Ectodermal cell (in vitro differentiated cells): ENCODE measurements around the gene PPP1R3F.

ENCODE experiments used
- H3K27ac ChIP-seq: 2 replicates; pipeline ENCODE4 v1.7.0; 2013; ENCODE audit warnings: mild to moderate bottlenecking, low read depth, low read length; ENCODE audit not compliant: insufficient read depth, poor library complexity, severe bottlenecking
- H3K27me3 ChIP-seq: 2 replicates; pipeline ENCODE4 v1.7.0; 2013; ENCODE audit warnings: mild to moderate bottlenecking, low read length; ENCODE audit not compliant: insufficient read depth, control insufficient read depth, poor library complexity, severe bottlenecking
- H3K36me3 ChIP-seq: one replicate; pipeline ENCODE4 v1.7.0; 2013; ENCODE audit warnings: low read length; ENCODE audit not compliant: control insufficient read depth, insufficient read depth
- H3K4me1 ChIP-seq: one replicate; pipeline ENCODE4 v1.7.0; 2013; ENCODE audit warnings: low read length; ENCODE audit not compliant: control insufficient read depth, insufficient read depth
- H3K4me3 ChIP-seq: 2 replicates; pipeline ENCODE4 v1.7.0; 2013; ENCODE audit warnings: low read depth, low read length, control low read depth; ENCODE audit not compliant: insufficient read depth
- H3K9me3 ChIP-seq: 2 replicates; pipeline ENCODE4 v1.7.0; 2013; ENCODE audit warnings: mild to moderate bottlenecking, low read length, moderate library complexity; ENCODE audit not compliant: control insufficient read depth
- WGBS, 2 experiments: methylation state at CpG; one replicate each; pipeline ENCODE4 v1.1.7; 2013; ENCODE audit warnings: missing lambda C conversion rate in 2 of 2; 5-methylcytosine and 5-hydroxymethylcytosine counted together

Gene PPP1R3F

GRCh38 chrX:49272421-49272820, 2.8 kb downstream of the PPP1R3F start:
- no peaks in the 10 kb centered on the region for H3K27me3 ChIP-seq
- H3K9me3 ChIP-seq = no peaks in the 10 kb centered on the region
- no peaks in the 10 kb centered on the region for H3K36me3 ChIP-seq
- no peak overlapping the region for H3K4me3 ChIP-seq
- H3K4me1 ChIP-seq = peaks cover 12% of the 10 kb centered on the region
- 90 to 92% methylated on average over 4 to 6 of the region's 6 CpGs for WGBS, 2 experiments
- no peak overlapping the region for H3K27ac ChIP-seq

- Histone ChIP-seq H3K27me3 (no peaks in the 10 kb centered on the region), H3K9me3 (no peaks in the 10 kb centered on the region), H3K4me3 (no peak overlapping the region), H3K36me3 (no peaks in the 10 kb centered on the region), H3K4me1 (peaks cover 12% of the 10 kb centered on the region), H3K27ac (no peak overlapping the region)
- WGBS, 2 experiments = 95 to 96% methylated on average over 7 to 8 of the region's 8 CpGs
Observed at GRCh38 chrX:49273181-49273727, 3.7 kb downstream of the PPP1R3F start.

GRCh38 chrX:49276207-49276606, 6.6 kb downstream of the PPP1R3F start:
- H3K4me3 ChIP-seq = no peak overlapping the region
- H3K27me3 ChIP-seq = no peaks in the 10 kb centered on the region
- no peak overlapping the region for H3K27ac ChIP-seq
- peaks cover 5% of the 10 kb centered on the region for H3K4me1 ChIP-seq
- no peaks in the 10 kb centered on the region for H3K36me3 ChIP-seq
- WGBS, 2 experiments = 100% methylated on average over 1 of the region's 1 CpG
- H3K9me3 ChIP-seq = no peaks in the 10 kb centered on the region

- H3K36me3 ChIP-seq = no peaks in the 10 kb centered on the region
- WGBS, 2 experiments = 91 to 92% methylated on average over 19 of the region's 19 CpGs
- H3K27me3 ChIP-seq = no peaks in the 10 kb centered on the region
- no peaks in the 10 kb centered on the region for H3K4me1 ChIP-seq
- no peak overlapping the region for H3K27ac ChIP-seq
- H3K9me3 ChIP-seq = no peaks in the 10 kb centered on the region
- H3K4me3 ChIP-seq = no peak overlapping the region
Observed at GRCh38 chrX:49276671-49277534, 7.3 kb downstream of the PPP1R3F start.

- WGBS, 2 experiments = 82 to 88% methylated on average over 2 to 3 of the region's 3 CpGs
- H3K9me3 ChIP-seq = no peaks in the 10 kb centered on the region
- H3K27me3 ChIP-seq = no peaks in the 10 kb centered on the region
- H3K27ac ChIP-seq = no peak overlapping the region
- no peak overlapping the region for H3K4me3 ChIP-seq
- no peaks in the 10 kb centered on the region for H3K36me3 ChIP-seq
- H3K4me1 ChIP-seq = peaks cover 3% of the 10 kb centered on the region
Observed at GRCh38 chrX:49277535-49277830, 7.9 kb downstream of the PPP1R3F start.

- H3K27ac ChIP-seq = no peak overlapping the region
- no peaks in the 10 kb centered on the region for H3K27me3 ChIP-seq
- H3K4me3 ChIP-seq = no peak overlapping the region
- H3K9me3 ChIP-seq = no peaks in the 10 kb centered on the region
- H3K4me1 ChIP-seq = peaks cover 5% of the 10 kb centered on the region
- WGBS, 2 experiments = 95 to 99% methylated on average over 3 of the region's 3 CpGs
- H3K36me3 ChIP-seq = no peaks in the 10 kb centered on the region
Observed at GRCh38 chrX:49278081-49278480, 8.5 kb downstream of the PPP1R3F start.

GRCh38 chrX:49282647-49283011, 13.0 kb downstream of the PPP1R3F start:
- Histone ChIP-seq H3K27ac (no peak overlapping the region), H3K4me1 (peaks cover 5% of the 10 kb centered on the region), H3K4me3 (no peak overlapping the region), H3K27me3 (no peaks in the 10 kb centered on the region), H3K9me3 (no peaks in the 10 kb centered on the region), H3K36me3 (no peaks in the 10 kb centered on the region)
- WGBS, 2 experiments = 17 to 28% methylated on average over 10 to 11 of the region's 11 CpGs

- Histone ChIP-seq H3K36me3 (no peaks in the 10 kb centered on the region), H3K4me3 (no peak overlapping the region), H3K27me3 (no peaks in the 10 kb centered on the region), H3K9me3 (no peaks in the 10 kb centered on the region), H3K4me1 (peaks cover 5% of the 10 kb centered on the region), H3K27ac (no peak overlapping the region)
- 86 to 88% methylated on average over 3 of the region's 3 CpGs for WGBS, 2 experiments
Observed at GRCh38 chrX:49284212-49284611, 14.6 kb downstream of the PPP1R3F start.

- no peaks in the 10 kb centered on the region for H3K36me3 ChIP-seq
- peaks cover 5% of the 10 kb centered on the region for H3K4me1 ChIP-seq
- no peaks in the 10 kb centered on the region for H3K27me3 ChIP-seq
- no peak overlapping the region for H3K27ac ChIP-seq
- H3K9me3 ChIP-seq = no peaks in the 10 kb centered on the region
- H3K4me3 ChIP-seq = no peak overlapping the region
- 94 to 96% methylated on average over 18 of the region's 18 CpGs for WGBS, 2 experiments
Observed at GRCh38 chrX:49286136-49286535, 16.5 kb downstream of the PPP1R3F start.

- no peak overlapping the region for H3K4me3 ChIP-seq
- H3K4me1 ChIP-seq = peaks cover 5% of the 10 kb centered on the region
- no peaks in the 10 kb centered on the region for H3K9me3 ChIP-seq
- H3K27me3 ChIP-seq = no peaks in the 10 kb centered on the region
- no peak overlapping the region for H3K27ac ChIP-seq
- H3K36me3 ChIP-seq = no peaks in the 10 kb centered on the region
- 91 to 93% methylated on average over 4 of the region's 4 CpGs for WGBS, 2 experiments
Observed at GRCh38 chrX:49286581-49286980, 17.0 kb downstream of the PPP1R3F start.
